ENCODE data around the gene ARTN.

Gene ARTN

GRCh38 chr1:43981135-43981491 is 47.5 kb downstream of the ARTN start:
- Histone ChIP-seq H3K27me3 (no peaks in the 10 kb centered on the region), H3K36me3 (peaks cover 8% of the 10 kb centered on the region), H3K9me3 (no peaks in the 10 kb centered on the region), H3K4me3 (ENCODE audit: low read depth, low read length) (no peak overlapping the region), H3K4me1 (no peaks in the 10 kb centered on the region)
- TF ChIP-seq CTCF (IDR thresholded peaks at IDR 0.05; ENCODE audit: low read depth, low read length), result no peak
- DNase-seq, result no peak

- no peaks in the 10 kb centered on the region for H3K4me1 ChIP-seq
- no peak for DNase-seq
- peaks cover 3% of the 10 kb centered on the region for H3K36me3 ChIP-seq
- no peak for TF ChIP-seq CTCF (IDR thresholded peaks at IDR 0.05; ENCODE audit: low read depth, low read length)
- no peaks in the 10 kb centered on the region for H3K27me3 ChIP-seq
- H3K4me3 ChIP-seq (ENCODE audit: low read depth, low read length), result no peak overlapping the region
- H3K9me3 ChIP-seq, result no peaks in the 10 kb centered on the region
Measured at GRCh38 chr1:43981636-43982035, 48.0 kb downstream of the ARTN start.

GRCh38 chr1:43982241-43982640 is 48.6 kb downstream of the ARTN start:
- no peak for TF ChIP-seq CTCF (IDR thresholded peaks at IDR 0.05; ENCODE audit: low read depth, low read length)
- H3K4me3 ChIP-seq (ENCODE audit: low read depth, low read length), result no peak overlapping the region
- H3K9me3 ChIP-seq, result no peaks in the 10 kb centered on the region
- no peaks in the 10 kb centered on the region for H3K27me3 ChIP-seq
- no peak for DNase-seq
- no peaks in the 10 kb centered on the region for H3K4me1 ChIP-seq
- H3K36me3 ChIP-seq, result no peaks in the 10 kb centered on the region

- Histone ChIP-seq H3K4me3 (ENCODE audit: low read depth, low read length) (no peak overlapping the region), H3K4me1 (no peaks in the 10 kb centered on the region), H3K9me3 (no peaks in the 10 kb centered on the region), H3K36me3 (no peaks in the 10 kb centered on the region), H3K27me3 (no peaks in the 10 kb centered on the region)
- DNase-seq, result no peak
- TF ChIP-seq CTCF (IDR thresholded peaks at IDR 0.05; ENCODE audit: low read depth, low read length), result no peak
Measured at GRCh38 chr1:43982808-43983207, 49.2 kb downstream of the ARTN start.

- no peak for TF ChIP-seq CTCF (IDR thresholded peaks at IDR 0.05; ENCODE audit: low read depth, low read length)
- Histone ChIP-seq H3K27me3 (no peaks in the 10 kb centered on the region), H3K36me3 (no peaks in the 10 kb centered on the region), H3K4me3 (ENCODE audit: low read depth, low read length) (no peak overlapping the region), H3K9me3 (no peaks in the 10 kb centered on the region), H3K4me1 (no peaks in the 10 kb centered on the region)
- DNase-seq, result no peak
Measured at GRCh38 chr1:43983253-43983899, 49.8 kb downstream of the ARTN start.

- DNase-seq, result no peak
- no peaks in the 10 kb centered on the region for H3K36me3 ChIP-seq
- no peaks in the 10 kb centered on the region for H3K27me3 ChIP-seq
- no peak overlapping the region for H3K4me3 ChIP-seq (ENCODE audit: low read depth, low read length)
- H3K4me1 ChIP-seq, result no peaks in the 10 kb centered on the region
- no peak for TF ChIP-seq CTCF (IDR thresholded peaks at IDR 0.05; ENCODE audit: low read depth, low read length)
- no peaks in the 10 kb centered on the region for H3K9me3 ChIP-seq
Measured at GRCh38 chr1:43984855-43985254, 51.3 kb downstream of the ARTN start.

Data from BE2C (cell line).